ENCODE data around the gene TLX2. TPM values are rescaled to one million over a fixed set of nuclear protein-coding genes. Genes with fewer than 3 reads are reported as not detected.

TLX2 gene
- total and polyA plus RNA-seq, 2 of the 8 experiments (the other 6 are each of a cell fraction or from before 2014, with no cell fraction given) = 0.06 to 0.17 TPM

DNA sequence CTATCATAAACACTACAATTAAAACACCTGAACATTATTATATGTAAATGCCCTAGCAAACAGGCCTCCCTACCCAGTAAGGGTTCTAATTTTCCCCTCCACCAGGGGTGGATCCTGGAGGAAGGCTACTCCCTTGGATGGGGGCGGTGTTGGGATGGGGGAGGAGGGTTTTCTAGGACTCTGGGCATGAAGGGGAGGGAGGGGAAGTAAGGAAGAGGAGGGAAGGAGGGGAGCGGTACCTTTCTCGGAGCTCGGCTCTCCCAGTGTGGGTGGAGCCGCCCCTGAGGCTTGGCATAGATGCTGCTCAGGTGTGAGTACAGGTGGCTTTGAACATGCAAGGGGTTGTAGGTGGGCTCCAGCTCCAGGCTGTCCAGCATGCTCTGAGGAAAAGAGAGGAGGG lies 45.7 kb downstream of the TLX2 start (continued):
- TF ChIP-seq NANOG (IDR thresholded peaks at IDR 0.05; ENCODE audit: insufficient read depth, low read depth, low read length, poor library complexity, severe bottlenecking) = no peak

All from H1 (cell line).